ENCODE measurements around the gene ABCA1. TPM values are rescaled to one million over a fixed set of nuclear protein-coding genes. Genes with fewer than 3 reads are reported as not detected.

ABCA1 gene
- total and polyA plus RNA-seq, 3 donors from 2014 or later = 8.5 to 57.9 (median 42.0) TPM

DNA sequence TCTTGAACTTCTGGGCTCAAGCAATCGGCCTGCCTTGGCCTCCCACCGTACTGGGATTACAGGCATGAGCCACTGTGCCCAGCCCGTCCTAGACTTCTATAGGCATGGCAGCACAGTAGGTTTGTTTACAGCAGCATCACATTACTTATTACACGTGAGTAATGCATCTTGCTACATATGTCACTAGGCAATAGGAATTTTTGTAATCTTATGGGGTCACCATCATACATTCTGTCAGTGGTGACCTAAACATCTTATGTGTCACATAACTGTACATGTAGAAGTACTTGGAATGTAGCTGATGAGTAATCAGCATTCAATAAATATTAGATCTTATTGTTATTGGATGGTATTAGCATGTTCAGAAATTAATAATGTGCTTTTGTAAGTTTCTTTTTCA is 22.9 kb upstream of the ABCA1 start:
- TF ChIP-seq, protein P1, sequence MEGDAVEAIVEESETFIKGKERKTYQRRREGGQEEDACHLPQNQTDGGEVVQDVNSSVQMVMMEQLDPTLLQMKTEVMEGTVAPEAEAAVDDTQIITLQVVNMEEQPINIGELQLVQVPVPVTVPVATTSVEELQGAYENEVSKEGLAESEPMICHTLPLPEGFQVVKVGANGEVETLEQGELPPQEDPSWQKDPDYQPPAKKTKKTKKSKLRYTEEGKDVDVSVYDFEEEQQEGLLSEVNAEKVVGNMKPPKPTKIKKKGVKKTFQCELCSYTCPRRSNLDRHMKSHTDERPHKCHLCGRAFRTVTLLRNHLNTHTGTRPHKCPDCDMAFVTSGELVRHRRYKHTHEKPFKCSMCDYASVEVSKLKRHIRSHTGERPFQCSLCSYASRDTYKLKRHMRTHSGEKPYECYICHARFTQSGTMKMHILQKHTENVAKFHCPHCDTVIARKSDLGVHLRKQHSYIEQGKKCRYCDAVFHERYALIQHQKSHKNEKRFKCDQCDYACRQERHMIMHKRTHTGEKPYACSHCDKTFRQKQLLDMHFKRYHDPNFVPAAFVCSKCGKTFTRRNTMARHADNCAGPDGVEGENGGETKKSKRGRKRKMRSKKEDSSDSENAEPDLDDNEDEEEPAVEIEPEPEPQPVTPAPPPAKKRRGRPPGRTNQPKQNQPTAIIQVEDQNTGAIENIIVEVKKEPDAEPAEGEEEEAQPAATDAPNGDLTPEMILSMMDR (IDR thresholded peaks at IDR 0.05) = no peak
- TF ChIP-seq POLR2A (IDR thresholded peaks at IDR 0.05) = no peak
- Histone ChIP-seq H3K4me1 (no peaks in the 10 kb centered on the region), H3K36me3 (ENCODE audit: low read depth, missing control alignments) (no peaks in the 10 kb centered on the region), H3K27ac (no peak overlapping the region), H3K4me3 (no peak overlapping the region), H3K9me3 (no peaks in the 10 kb centered on the region), H3K27me3 (no peaks in the 10 kb centered on the region)
- 96 to 97% methylated on average over 4 of the region's 4 CpGs for WGBS, 2 donors
- intact Hi-C loops (cut with DNase I; ENCODE audit: low total_unique reads) = no loop called here
- no peak for DNase-seq

DNA sequence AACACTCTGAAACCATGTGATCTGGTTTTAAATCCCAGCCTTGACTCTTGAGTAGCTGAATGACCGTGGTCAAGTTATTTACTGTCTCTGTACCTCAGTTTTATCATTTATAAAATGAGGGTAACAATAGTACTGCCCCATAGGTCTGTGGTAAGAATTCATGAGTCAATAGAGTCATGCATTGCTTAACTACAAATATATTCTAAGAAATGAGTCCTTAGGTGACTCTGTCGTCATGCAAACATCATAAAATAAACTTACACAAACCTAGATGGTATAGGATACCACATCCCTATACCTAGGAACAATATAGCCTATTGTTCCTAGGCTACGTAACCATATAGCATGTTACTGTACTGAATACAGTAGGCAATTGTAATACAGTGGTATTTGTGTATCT is 20.3 kb upstream of the ABCA1 start:
- H3K27me3 ChIP-seq = no peaks in the 10 kb centered on the region
- WGBS, 2 donors = 94 to 97% methylated on average over 3 of the region's 3 CpGs
- intact Hi-C loops (cut with DNase I; ENCODE audit: low total_unique reads) = no loop called here
- no peak overlapping the region for H3K27ac ChIP-seq
- TF ChIP-seq, protein P1 (IDR thresholded peaks at IDR 0.05) = no peak
- no peak for TF ChIP-seq POLR2A (IDR thresholded peaks at IDR 0.05)
- H3K4me3 ChIP-seq = no peak overlapping the region
- H3K4me1 ChIP-seq = no peaks in the 10 kb centered on the region
- H3K36me3 ChIP-seq (ENCODE audit: low read depth, missing control alignments) = no peaks in the 10 kb centered on the region
- DNase-seq = no peak
- H3K9me3 ChIP-seq = no peaks in the 10 kb centered on the region

DNA sequence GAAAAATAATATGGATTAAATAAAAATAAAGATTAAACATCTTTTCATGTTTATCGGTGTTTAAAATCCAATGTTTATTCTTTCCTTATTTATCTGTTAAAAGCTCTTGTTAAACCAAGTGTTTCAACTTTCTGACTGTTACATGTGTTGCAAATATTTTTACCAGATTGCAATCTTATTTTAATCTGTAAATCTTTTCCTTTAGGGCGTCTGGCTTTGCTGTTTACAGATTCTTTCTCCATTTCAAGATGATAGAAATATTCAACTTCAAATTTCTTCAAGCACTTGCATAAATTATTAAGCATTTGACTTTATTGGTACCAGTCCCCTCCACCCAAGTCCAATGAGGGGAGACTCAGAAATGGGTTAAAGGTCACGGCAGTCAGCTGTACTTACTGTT is 16.9 kb upstream of the ABCA1 start:
- 82 to 83% methylated on average over 3 of the region's 3 CpGs for WGBS, 2 donors
- Histone ChIP-seq H3K9me3 (no peaks in the 10 kb centered on the region), H3K27ac (no peak overlapping the region), H3K27me3 (no peaks in the 10 kb centered on the region), H3K4me1 (no peaks in the 10 kb centered on the region), H3K4me3 (no peak overlapping the region), H3K36me3 (ENCODE audit: low read depth, missing control alignments) (no peaks in the 10 kb centered on the region)
- no peak for TF ChIP-seq POLR2A (IDR thresholded peaks at IDR 0.05)
- intact Hi-C loops (cut with DNase I; ENCODE audit: low total_unique reads) = no loop called here
- DNase-seq = no peak

DNA sequence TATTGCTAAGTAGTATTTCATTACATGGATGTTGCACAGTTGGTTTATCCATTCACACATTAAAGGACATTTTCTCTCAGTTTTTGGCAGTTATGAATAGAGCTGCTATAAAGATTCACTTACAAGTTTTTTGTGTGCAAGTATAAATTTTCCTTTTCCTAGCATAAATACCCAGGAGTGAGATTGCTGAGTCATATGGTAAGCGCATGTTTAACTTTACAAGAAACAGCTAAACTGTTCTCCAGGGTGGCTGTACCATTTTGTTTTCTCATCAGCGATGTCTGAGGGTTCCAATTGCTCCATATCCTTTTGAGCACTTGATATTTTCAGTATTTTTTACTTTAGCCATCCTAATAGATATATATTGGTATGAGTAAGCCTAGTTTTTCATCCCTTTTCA is 16.4 kb upstream of the ABCA1 start:
- intact Hi-C loops (cut with DNase I; ENCODE audit: low total_unique reads) = no loop called here
- no peak for DNase-seq
- Histone ChIP-seq H3K27ac (no peak overlapping the region), H3K4me3 (no peak overlapping the region), H3K27me3 (no peaks in the 10 kb centered on the region), H3K9me3 (no peaks in the 10 kb centered on the region), H3K4me1 (no peaks in the 10 kb centered on the region), H3K36me3 (ENCODE audit: low read depth, missing control alignments) (no peaks in the 10 kb centered on the region)
- TF ChIP-seq, protein P1 (IDR thresholded peaks at IDR 0.05) = no peak
- TF ChIP-seq POLR2A (IDR thresholded peaks at IDR 0.05) = no peak
- WGBS, 2 donors = 94 to 95% methylated on average over 2 of the region's 2 CpGs

DNA sequence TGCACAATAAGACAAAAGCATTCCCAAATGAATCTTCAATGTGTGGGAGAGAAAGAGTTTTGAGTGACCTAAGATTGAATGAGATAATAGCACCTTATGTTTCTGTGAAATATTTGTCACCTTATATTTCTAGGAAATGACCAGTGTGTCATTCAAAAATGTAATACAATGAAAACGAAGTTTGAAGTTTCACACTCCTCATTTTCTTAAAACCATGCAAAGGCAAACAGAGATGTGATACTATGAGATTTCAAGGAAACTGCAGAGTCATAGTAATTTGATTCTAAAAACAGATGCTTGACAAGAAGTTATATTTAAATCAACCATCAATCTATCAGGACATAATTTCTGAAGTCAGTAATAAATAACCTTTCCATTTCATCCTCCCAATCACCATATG is 13.6 kb upstream of the ABCA1 start:
- H3K27me3 ChIP-seq = no peaks in the 10 kb centered on the region
- TF ChIP-seq, protein P1 (IDR thresholded peaks at IDR 0.05) = no peak
- no peak for TF ChIP-seq POLR2A (IDR thresholded peaks at IDR 0.05)
- no peak overlapping the region for H3K27ac ChIP-seq
- WGBS, 2 donors = 71 to 72% methylated on average over 1 of the region's 1 CpG
- H3K36me3 ChIP-seq (ENCODE audit: low read depth, missing control alignments) = no peaks in the 10 kb centered on the region
- intact Hi-C loops (cut with DNase I; ENCODE audit: low total_unique reads) = no loop called here
- no peak for DNase-seq
- H3K4me3 ChIP-seq = no peak overlapping the region
- H3K4me1 ChIP-seq = no peaks in the 10 kb centered on the region
- no peaks in the 10 kb centered on the region for H3K9me3 ChIP-seq
